Measurements from ENCODE around the gene STARD13.

DNA sequence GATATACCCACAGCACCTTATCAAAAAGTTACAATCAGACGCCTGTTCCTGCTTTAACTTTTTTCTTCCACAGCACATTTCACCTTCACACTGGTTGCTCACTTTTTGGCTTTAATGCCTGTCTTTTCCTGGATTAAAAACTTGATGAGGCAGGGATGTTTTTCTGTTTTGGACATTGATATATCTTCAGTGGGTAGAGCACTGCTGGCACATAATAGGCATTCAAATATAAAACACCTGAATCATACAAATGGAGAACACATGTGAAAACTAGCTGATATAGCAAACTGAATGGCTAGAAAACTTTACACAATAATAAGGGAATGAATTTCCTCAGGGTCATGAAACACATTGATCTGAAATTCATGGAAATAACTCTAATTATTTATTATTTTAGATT lies 65.6 kb downstream of the STARD13 start:
- TF ChIP-seq, protein P1, sequence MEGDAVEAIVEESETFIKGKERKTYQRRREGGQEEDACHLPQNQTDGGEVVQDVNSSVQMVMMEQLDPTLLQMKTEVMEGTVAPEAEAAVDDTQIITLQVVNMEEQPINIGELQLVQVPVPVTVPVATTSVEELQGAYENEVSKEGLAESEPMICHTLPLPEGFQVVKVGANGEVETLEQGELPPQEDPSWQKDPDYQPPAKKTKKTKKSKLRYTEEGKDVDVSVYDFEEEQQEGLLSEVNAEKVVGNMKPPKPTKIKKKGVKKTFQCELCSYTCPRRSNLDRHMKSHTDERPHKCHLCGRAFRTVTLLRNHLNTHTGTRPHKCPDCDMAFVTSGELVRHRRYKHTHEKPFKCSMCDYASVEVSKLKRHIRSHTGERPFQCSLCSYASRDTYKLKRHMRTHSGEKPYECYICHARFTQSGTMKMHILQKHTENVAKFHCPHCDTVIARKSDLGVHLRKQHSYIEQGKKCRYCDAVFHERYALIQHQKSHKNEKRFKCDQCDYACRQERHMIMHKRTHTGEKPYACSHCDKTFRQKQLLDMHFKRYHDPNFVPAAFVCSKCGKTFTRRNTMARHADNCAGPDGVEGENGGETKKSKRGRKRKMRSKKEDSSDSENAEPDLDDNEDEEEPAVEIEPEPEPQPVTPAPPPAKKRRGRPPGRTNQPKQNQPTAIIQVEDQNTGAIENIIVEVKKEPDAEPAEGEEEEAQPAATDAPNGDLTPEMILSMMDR (IDR thresholded peaks at IDR 0.05) = no peak
- no peak for TF ChIP-seq POLR2A (IDR thresholded peaks at IDR 0.05)

Measured in right lobe of liver (tissue), 4 donors.